Caki2 (cell line): ENCODE data around the gene CAMP. TPM values are rescaled to one million over a fixed set of nuclear protein-coding genes. Genes with fewer than 3 reads are reported as not detected.
"Not testable (repeated sequence)": the region's sequence is repeated elsewhere in the genome, so short reads cannot be mapped to it uniquely, and the experiment has no call there.

Experiments
- DNase-seq: peaks from one replicate; pipeline ENCODE4 v3.0.0-alpha.2; 2015; ENCODE audit warnings: low read depth
- in situ Hi-C: cut with HindIII; loops from 2 replicates; pipeline ENCODE4 v1.10.0; 2016; ENCODE audit warnings: low sequenced_read_pairs, low pct_unique_long_range_greater_than_20kb, mixed read lengths
- total RNA-seq: library from RNA; depleted of rRNA; stranded (reverse); fragments of >200 nt; shearing (Covaris generic); gene quantifications from 2 replicates; pipeline ENCODE4 v1.2.3, GENCODE V29; 2014; ENCODE audit warnings: low replicate concordance

The CAMP gene
- total RNA-seq, 1 experiment from 2014 or later, result not detected

GRCh38 chr3:48209445-48209844 lies 13.8 kb upstream of the CAMP start:
- DNase-seq, result no peak
- in situ Hi-C loops, result no loop called here

GRCh38 chr3:48210534-48210933 lies 12.8 kb upstream of the CAMP start:
- DNase-seq, in situ Hi-C loops: not testable (repeated sequence)

GRCh38 chr3:48211776-48212175 lies 11.5 kb upstream of the CAMP start:
- in situ Hi-C loops, DNase-seq: not testable (repeated sequence)

- DNase-seq, result no peak
- in situ Hi-C loops, result no loop called here
Observed at GRCh38 chr3:48214225-48214624, 9.1 kb upstream of the CAMP start.

- in situ Hi-C loops, result no loop called here
- no peak for DNase-seq
Observed at GRCh38 chr3:48215019-48215418, 8.3 kb upstream of the CAMP start.

- in situ Hi-C loops, result no loop called here
- DNase-seq, result no peak
Observed at GRCh38 chr3:48215466-48215865, 7.8 kb upstream of the CAMP start.

GRCh38 chr3:48215876-48216275 lies 7.4 kb upstream of the CAMP start:
- in situ Hi-C loops, result no loop called here

GRCh38 chr3:48217449-48217848 lies 5.8 kb upstream of the CAMP start:
- no peak for DNase-seq

More at GRCh38 chr3:48215876-48216275, 7.4 kb upstream of the CAMP start:
- no peak for DNase-seq

GRCh38 chr3:48218537-48218936 lies 4.8 kb upstream of the CAMP start:
- no peak for DNase-seq
- in situ Hi-C loops, result no loop called here

More at GRCh38 chr3:48217449-48217848, 5.8 kb upstream of the CAMP start:
- in situ Hi-C loops, result no loop called here

GRCh38 chr3:48219543-48219942 lies 3.8 kb upstream of the CAMP start:
- in situ Hi-C loops, result no loop called here

GRCh38 chr3:48220746-48221145 lies 2.5 kb upstream of the CAMP start:
- in situ Hi-C loops, result no loop called here
- no peak for DNase-seq

More at GRCh38 chr3:48219543-48219942, 3.8 kb upstream of the CAMP start:
- DNase-seq, result no peak

- in situ Hi-C loops, result no loop called here
Observed at GRCh38 chr3:48225587-48225986, 2.3 kb downstream of the CAMP start.

GRCh38 chr3:48226939-48227338 lies 3.6 kb downstream of the CAMP start:
- in situ Hi-C loops, result no loop called here
- DNase-seq, result no peak

More at GRCh38 chr3:48225587-48225986, 2.3 kb downstream of the CAMP start:
- DNase-seq, result no peak

- DNase-seq, result no peak
- in situ Hi-C loops, result no loop called here
Observed at GRCh38 chr3:48232232-48232631, 8.9 kb downstream of the CAMP start.

GRCh38 chr3:48232734-48233133 lies 9.4 kb downstream of the CAMP start:
- in situ Hi-C loops, result no loop called here
- peak; percentile 60 for DNase-seq

- DNase-seq, result no peak
- in situ Hi-C loops, result no loop called here
Observed at GRCh38 chr3:48233542-48233941, 10.2 kb downstream of the CAMP start.

- in situ Hi-C loops, result no loop called here
- DNase-seq, result no peak
Observed at GRCh38 chr3:48236531-48236930, 13.2 kb downstream of the CAMP start.

GRCh38 chr3:48238531-48239085 lies 15.3 kb downstream of the CAMP start:
- in situ Hi-C loops, result no loop called here
- no peak for DNase-seq

GRCh38 chr3:48240000-48240963 lies 17.0 kb downstream of the CAMP start:
- in situ Hi-C loops, result no loop called here
- DNase-seq, result no peak
